HUDEP-2 (cell line): ENCODE measurements around the gene PDE11A.
"Not testable (repeated sequence)": the region's sequence is repeated elsewhere in the genome, so short reads cannot be mapped to it uniquely, and the experiment has no call there.

Source experiments
- DNase-seq, 76 experiments: peaks; one replicate each; lab custom pipeline; 2025; ENCODE audit not compliant: unreplicated experiment in 76 of 76; lab: John Stamatoyannopoulos, UW

PDE11A gene

DNA sequence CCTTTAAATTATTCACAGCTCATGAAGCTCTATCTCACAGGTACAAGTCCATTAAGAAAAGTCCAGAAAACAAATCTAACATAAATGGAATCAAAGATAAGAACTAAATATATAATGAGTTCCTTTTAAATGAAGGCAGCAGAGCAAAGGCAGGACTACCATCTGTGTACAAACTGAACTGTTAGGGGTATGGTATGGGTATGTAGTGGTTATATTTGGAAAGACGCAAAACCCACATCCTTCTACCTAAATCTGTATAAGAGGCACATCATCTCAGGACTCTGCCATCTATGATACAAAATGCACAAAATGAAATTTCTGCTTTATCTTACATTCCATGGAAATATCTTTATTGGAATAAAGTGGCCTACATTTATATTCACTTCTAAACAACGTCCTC, 59.9 kb downstream of the PDE11A start:
- no peak for DNase-seq

DNA sequence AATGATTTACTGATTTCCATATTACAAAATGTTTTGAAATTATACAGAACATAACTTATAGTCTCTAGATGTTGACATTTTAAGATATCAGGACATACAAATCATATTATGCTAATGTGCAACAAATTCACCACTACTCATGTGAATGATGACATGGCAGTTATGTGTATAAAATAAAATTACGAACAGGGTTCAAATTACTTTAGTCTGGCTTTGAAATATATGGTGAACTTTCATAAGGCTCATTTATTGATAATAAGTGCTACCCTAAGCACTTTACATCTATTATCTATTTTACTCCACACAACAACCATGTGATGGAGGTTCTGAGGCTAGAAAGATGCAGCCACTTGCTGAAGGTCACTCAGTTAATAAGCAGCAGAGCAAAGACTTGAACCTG, 62.8 kb downstream of the PDE11A start:
- DNase-seq: no peak

DNA sequence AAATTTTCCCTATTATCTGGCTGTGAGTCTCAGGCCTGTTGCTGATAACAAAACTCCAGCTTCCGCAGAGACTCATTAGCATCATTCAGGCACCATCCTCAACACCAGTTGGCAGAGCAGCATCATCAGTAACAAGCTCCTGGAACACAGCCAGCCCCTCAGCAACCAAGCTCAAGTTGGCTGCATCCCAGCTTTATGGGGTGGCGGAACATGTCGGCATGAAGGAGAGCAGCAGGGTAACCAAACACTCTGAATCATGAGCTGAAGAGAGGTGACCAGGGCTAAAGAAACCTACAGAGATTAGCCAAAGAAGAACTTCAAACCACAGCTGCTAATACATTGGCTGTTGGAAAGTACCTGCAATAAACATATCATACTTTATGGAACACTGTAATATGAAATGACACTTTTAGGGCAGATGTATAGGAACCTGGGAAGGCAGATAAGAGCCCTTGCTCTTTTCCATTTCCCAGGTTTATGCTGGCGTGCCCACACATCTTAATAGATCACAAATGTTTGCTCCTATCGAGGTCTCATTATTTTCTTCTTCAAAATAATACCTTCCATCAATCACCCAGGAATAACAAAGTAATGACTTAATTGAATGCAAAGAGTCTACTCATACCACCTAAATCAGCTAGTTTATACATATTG, 63.8 kb downstream of the PDE11A start:
- DNase-seq: no peak

DNA sequence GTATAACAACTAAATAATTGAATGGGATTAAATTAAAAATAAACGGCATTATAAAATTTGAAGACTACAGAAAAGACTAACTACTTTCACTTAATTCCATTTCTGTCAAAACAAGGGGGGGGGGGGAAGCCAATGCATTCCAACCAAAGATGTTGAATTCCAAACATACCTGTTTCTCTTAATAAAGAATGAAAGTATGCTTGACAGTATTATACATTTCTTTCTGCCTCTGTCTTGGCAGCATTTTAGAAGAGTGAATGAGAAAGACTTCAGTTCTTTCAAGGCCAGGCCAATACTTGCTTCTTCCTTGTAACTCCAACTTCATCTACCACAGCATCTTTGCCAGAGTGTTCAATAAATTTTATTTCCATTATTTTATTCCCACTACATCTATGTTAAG, 65.9 kb downstream of the PDE11A start:
- no peak for DNase-seq

DNA sequence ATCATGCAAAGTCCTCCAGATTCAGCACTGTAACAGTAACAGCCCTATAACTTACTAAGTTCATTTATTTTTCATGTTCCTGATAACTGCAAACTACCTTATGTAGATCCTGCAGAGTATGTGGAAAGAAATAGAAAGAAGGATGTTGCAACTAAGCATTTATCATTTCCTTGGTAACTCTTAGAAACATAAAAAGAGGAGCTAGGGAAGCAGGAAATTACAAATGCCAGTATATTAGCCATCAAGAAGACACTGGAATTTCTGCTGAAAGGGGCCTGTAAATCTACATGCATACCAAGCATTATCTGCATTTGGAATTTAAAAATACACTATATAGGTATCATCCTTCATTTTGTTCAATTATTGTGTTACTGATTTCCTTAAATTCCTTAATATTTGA, 66.8 kb downstream of the PDE11A start:
- DNase-seq: no peak

DNA sequence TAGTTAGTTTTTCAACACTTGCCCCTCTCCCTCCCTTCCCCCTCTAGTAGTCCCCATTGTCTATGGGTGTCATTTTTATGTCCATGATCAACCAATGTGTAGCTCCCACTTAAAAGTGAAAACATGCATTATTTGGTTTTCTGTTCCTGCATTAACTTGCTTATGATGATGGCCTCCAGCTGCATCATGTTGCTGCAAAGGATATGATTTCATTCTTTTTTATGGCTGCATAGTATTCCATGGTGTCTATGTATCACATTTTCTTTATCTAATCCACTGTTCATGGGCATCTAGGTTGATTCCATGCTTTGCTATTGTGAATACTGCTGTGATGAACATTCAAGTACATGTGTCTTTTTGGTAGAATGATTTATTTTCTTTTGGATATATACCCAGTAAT, 70.5 kb downstream of the PDE11A start:
- no peak for DNase-seq

DNA sequence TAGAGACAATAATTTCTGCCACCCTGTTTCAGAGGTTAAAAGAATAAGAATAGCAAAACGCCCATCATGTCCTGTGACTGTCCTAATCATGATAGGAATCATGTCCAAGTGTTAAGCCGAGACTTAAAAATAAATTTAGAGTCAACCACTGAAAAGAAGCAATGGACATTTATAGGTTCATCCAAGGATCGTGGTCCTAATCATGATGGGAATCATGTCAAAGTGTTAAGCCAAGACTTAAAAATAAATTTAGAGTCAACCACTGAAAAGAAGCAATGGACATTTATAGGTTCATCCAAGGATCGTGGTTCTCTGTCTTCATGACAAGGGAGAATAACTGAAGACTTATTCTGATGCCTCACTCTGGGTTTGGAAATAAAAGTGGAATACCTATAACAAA, 73.6 kb downstream of the PDE11A start:
- DNase-seq: no peak

DNA sequence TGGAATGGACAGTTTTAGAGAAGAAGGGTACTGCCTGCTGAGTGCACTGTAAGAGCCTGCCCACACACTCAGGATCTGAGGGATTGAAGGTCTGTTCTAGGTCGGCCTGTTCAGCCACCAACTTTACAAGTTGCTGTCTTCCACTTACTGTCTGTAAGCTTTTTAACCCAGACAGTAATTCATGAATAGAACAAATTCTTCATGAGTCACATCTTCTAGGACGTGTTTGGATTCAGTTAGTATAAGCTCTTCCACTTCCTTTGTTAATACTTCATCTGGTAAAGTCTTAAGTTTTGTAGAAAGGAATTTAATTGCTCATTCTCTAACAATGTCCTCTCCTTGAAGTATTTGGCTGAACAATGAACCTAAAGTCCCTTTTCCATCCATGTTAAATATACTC, 74.6 kb downstream of the PDE11A start:
- DNase-seq: no peak

DNA sequence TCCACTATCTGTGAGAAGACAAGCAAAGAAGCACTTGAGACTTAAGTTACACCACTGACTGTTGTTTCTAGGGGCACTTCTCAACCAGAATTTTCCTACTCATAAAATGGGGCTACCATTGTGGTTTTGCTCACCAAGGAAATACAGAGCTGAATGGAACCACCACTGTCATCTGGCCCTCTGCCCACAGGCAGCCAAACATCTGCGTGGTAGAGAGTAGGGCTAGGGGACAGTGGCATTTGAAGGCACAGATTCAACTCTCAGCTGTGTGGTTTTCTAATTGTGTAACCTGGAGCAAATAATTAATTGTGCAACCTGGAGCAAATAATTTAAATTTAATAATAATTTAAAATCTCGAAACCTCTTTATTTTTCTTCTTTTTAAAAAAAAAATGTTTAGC, 79.6 kb downstream of the PDE11A start:
- no peak for DNase-seq

DNA sequence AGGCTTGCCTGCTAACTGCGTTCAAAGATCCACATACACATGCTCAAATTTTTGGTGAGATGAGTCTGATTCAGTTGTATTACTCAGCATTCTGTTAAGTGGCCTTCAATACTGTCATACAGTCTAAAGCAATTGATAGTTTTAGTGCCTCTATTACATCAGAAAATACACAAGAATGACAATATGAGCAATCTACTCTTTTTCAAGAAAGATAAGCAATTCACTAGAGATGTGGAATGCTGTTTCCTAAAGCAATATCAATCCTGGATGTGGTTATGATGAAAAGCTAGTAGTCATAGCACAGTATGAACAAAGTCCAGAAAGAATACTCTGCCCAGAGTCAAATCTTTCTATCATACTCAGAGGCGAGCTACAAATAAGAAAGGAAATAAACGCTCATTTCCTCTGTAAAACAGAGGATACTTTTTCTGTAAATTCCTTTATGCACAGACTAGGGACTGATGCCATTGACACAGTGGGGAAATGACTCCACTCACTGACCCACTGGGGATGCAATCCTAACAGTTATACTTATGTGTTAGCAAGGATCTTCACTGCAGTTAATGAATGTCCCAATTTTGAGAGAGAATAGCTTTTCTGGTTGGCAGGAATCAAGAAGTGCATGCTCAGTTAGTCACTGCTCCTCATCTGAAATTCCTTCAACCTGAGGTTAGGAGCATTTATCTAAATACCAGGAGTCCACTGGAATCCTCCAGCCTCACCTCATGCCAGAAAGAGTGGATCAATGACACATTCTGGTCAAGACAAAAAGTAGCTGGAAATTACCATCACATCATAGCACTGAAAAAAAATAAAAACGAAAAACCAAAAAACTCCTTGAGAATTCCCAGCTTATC, 83.3 kb downstream of the PDE11A start:
- no peak for DNase-seq

DNA sequence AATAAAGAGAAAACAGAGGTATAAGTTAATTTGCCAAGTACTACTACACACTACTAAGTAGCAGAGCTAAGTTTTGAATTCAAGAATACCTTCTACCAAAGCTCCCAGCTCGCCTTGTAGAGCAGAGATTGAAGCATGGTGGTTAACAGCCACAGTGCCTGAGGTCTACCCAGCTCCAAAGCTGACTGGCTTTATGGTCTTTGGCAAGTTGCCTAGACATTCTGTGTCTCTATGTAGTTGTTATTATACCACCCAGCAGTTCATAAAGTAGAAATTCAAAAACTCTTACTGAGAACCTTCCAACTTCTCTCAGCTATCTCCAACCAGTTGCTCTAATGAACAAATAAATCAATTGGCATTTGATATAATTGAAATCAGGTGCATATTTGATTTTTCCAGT, 87.8 kb downstream of the PDE11A start:
- no peak for DNase-seq

DNA sequence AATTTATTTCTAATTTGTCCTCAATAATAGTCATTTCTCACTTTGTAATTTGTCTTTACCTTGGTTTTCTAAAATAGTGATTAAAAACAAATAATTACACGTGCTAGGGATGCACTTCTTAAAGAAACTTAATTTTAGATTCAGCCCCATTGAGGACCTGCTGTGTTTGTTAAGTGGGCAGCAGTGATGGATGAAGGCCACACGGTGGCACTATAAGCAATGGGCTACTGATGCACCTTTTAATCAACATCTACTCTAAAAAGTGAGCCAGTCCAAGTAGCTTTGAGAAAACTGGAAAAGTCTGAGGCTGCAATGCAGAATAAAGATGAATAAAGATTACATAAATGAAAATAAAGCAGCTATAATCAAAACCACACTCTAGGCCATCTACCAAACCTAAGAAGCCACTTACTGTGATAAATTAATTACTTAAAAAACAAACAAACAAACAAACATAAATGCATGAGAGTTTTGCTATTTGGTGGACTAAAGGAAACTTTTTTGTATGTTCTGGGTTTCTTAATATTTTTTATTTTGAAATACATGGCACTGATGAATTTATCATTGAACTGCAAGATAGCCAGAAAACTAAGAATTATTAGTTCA, 89.3 kb downstream of the PDE11A start:
- DNase-seq: peak in 15 of 76 experiments; percentile 1 to 27 (median 6)

DNA sequence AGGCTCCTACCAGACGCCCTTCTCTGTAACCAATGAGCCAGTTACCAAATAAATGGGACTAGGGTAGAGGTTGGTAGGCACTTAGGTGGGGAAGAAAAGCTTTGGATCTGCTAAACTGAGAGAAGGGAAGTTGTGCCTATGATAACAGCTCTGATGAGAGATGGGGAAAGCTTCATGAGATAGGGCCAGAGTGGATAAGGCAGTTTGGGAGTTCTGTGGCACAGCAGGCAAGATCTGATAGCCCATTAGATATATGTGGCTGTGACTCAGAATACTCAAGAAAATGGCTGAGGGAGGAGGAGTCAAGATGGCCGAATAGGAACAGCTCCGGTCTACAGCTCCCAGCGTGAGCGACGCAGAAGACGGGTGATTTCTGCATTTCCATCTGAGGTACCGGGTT, 99.8 kb downstream of the PDE11A start:
- DNase-seq: no peak

DNA sequence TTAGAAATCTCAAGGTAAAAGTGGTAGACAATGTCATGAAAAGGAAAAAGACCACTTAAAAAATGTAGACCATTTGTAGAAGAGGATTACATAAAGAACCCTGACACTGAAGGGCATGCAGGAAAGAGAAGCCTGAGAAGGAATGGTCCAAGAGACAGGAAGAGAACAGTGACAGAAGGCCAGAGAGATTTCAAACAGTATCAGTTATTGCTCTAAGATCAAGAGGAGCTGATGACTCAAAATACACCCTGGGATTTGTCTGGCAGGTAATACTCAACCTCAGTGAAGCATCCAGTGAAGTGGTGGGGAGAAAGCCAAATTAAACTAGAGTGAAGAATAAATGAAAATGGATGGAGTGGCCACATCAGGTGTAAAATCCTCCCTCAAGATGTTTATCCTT, 100.5 kb downstream of the PDE11A start:
- no peak for DNase-seq

DNA sequence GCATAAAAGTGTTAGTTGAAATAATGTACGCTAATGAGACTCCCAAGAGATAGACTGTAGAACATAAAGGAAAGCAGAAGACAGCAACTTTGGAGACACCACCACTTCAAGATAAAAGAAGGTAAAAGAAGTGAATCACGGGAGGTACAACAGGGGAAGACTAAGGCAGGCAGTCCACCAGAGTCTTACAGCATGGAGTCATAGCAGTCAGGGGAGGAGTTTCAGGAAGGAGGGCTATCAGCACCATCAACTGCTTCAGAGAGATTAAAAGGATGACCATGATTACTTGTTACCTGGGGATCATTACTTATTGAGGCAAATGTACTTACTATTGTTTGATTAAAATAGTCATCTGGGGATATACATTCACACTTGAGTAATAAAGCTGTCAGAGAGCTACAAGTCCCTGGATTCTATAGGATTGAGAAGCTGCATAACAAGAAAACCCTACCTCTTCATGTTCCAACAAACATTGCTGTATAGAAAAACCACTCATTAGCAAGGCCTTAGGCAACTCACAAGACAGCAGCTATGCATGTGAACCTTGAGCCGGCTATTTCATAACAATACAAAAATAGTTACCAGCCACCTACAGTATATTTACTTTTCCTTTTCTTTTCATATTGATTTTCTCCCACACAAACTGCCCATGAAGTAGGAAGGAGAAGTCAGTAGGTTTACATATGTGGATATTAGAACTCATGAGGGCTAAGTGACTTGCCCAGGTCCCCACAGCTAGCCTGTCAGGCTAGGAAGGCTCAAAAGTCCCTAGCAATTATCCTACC, 101.7 kb downstream of the PDE11A start:
- DNase-seq: no peak

DNA sequence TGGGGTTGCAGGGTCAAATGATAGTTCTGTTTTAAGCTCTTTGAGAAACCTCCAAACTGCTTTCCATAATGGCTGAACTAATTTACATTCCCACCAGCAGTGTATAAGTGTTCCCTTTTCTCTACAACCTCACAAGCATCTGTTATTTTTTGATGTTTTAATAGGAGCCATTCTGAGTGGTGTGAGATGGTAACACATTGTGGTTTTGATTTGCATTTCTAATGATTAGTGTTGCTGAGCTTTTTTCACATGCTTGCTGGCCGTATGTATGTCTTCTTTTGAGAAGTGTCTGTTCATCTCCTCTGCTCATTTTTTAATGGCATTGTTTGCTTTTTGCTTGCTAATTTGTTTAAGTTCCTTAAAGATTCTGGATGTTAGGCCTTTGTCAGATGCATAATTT, 107.7 kb downstream of the PDE11A start:
- DNase-seq: no peak

DNA sequence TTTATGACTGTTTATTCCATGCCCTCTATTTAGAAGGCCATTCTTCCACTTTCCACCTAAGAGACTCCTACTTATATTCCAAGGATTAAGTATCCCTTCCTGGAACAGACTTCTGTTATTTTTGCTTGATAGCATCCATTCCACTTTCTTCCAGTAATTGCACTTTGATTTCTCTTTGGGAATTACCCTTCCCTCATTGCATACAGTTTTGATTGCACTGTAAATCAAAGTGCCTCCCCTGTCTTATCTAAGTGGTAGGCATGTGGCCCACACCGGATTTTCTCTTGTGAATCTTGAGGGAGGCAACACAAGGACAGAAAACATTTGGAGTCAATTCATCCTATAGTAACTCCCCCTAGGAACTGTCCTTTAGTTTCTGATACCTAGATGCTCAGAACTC, 120.4 kb downstream of the PDE11A start:
- DNase-seq: no peak

DNA sequence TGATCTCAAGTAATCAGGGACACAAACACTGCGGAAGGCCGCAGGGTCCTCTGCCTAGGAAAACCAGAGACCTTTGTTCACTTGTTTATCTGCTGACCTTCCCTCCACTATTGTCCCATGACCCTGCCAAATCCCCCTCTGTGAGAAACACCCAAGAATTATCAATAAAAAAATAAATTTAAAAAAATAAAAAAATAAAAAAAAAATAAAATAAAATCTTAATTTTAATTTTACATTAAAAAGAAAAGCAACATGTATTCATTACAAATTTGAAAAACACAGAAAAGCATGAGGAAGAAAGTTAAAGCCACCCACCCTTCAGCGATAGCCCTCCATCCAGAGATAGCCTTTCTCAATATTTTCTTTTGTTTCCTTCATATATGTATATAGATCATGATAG, 125.0 kb downstream of the PDE11A start:
- DNase-seq: not testable (repeated sequence)

DNA sequence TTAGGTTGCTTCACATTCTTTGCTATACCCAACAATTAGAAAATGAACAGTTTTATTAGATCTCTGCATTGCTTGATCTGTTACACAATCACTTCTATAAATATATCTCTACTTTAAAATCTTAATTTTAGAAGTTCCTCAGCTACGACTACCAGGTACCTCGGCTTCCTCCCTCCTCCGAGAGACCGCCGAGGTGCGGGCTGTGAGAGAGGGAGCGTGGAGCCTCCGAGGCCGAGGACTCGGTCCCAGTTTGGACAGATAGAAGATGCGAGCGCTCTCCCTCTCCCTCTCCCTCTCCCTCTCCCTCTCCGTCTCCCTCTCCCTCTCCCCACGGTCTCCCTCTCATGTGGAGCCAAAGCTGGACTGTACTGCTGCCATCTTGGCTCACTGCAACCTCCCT, 128.0 kb downstream of the PDE11A start:
- not testable (repeated sequence) for DNase-seq

DNA sequence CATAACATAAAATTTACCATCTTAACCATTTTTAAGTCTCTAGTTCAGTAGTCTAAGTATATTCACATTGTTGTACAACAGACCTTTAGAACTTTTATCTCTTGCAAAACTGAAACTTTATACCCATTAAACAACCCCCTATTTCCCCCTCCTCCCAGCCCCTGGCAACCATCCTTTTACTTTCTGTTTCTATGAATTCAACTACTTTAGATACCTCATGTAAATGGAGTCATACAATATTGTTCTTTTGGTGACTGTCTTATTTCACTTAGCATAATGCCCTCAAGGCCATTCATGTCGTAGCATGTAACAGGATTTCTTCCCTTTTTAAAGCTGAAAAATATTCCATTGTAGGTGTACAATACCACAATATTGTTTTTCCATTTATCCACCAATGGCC, 129.8 kb downstream of the PDE11A start:
- DNase-seq: no peak

DNA sequence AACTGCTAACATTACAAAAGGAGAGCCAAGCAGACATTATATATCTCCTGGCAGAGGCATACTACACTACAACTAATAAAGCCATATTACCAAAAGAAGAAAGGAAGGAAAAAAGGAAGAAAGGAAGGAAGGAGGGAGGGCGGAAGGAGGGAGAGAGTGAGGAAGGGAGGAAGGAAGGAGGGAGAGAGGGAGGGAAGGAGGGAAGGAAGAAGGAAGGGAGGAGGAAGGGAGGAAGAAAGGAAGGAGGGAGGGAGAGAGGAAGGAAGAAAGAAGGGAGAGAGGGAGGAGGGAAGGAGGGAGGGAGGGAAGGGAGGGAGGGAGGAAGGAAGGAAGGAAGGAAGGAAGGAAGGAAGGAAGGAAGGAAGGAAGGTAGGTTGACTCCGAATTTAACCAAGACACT, 133.4 kb downstream of the PDE11A start:
- DNase-seq: no peak
